HG02588 (cell line): ENCODE data around the gene ZFYVE28.

Experiments used
- ATAC-seq: cut with Tn5 transposase; IDR thresholded peaks from one replicate; pipeline ENCODE4 v1.9.1; 2021; ENCODE audit warnings: mild to moderate bottlenecking, moderate library complexity; ENCODE audit not compliant: unreplicated experiment

The ZFYVE28 gene

DNA sequence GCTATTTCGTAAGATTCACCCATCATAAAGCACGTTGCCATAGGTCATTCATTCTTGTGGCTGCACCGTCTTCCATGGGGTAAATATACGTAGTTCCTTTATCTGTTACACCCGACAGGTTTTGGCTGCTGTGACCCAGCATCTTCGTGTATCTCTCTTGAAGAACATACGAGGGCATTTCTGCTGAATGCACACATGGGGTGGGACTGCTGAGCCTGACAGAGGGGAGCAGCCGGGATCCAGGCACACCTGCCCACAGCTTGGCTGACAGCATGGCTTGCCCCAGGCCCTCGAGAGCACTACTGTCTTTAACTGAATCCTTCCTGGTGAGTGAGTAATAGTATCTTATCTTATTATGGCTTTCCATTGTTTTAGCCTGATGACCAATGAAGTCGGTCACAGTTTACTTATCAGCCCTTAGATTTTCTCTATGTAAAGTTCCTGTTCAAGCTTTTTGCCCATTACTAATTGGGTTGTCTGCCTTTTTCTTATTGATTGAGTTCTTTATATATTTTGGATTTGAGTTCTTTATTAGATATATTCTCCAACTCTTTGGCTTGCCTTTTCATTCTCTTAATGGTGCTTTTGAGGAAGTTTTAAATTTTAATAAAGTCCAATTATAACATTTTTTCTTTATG is 111.6 kb downstream of the ZFYVE28 start:
- ATAC-seq: no peak

DNA sequence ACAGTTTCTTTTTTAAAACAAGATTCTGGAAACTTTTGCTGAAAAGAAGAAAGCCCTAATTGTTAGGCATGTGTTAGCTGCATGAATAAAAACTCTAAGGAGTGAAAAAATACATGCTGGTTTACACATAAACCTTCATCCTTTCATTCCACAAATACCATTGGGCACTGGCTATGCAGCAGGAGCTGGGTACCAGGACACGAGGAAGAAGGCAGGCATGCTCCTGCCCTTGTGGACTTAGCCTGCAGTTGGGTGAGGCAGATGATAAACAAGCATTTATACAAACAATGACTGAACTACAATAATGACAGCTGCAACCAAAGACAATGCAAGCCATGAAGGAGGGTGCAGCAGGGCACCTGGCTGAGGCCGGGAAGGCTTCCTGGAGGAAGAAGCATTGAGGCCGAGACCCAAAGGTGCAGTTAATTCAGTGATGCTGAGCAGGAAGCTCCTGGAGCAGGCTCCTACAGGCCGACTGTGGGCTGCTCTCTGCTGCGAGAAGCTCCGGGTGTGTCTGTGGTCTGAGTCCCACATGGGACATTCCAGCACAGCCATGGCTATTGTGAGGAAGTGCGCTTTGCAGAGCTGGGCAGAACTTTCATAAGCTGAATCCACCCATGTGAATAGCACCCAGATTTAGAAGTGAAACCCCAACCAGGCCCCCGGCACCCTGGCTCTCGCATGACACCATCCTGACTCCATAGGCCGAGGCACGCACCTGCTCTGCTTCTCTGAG is 112.5 kb downstream of the ZFYVE28 start:
- no peak for ATAC-seq

DNA sequence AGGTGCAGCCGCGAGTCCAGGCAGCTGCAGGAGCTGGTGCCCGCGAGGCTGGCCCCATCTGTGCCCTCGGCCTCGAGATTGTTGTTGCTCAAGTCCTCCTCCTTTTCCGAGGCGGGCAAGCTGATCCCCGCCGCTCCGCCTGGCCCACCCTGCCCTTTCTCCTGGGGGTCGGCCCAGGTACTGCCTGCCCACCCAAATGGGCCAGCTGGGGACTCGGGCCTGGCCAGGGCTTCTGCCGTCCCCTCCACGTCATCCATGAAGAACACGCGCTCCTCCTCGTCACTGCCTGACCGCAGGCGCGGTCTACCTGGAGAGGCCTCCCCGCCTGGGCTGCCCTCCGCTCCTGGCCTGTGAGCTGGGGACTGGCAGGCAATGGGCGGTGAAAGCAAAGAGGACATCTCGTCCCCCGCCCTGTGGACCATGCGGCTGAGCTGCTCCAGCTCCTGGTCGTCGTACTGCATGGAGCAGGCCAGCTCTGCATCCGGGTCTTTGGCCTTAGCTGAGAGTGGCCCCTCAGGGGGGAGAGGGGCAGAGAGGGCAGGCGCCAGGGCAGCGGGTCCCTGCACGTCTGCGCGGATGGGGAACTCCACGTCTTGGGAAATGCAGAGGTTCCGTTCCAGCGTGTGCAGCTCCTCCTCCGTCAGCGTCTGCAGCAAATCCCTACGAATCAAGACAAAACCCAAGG is 113.4 kb downstream of the ZFYVE28 start:
- no peak for ATAC-seq

DNA sequence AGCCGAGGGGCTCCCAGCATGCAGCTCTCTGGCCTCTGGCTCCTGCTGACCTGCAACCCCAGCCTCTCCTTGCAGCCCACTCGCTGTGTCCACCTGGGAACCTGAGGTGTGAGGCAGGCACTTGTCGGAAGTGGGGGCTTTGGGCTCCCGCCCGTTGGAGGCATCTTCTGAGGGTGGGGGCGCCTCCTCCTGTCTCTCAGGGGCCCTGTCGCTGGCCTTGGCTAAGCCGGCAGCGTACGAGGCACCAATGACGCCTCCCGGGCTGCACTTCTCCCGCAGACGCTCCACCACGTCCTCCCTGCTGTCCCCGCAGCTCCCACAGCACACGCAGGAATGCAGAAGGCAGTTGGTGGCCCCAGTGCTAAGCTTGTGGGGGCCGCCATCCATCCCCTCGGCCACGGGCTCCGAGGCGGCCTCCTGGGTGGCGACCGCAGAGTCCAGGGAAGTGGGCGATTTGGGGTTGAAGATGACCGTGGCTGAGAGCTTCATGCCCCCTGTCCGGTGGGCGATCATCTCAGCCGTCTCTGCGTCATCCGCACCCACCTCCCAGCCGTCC is 114.0 kb downstream of the ZFYVE28 start:
- no peak for ATAC-seq

DNA sequence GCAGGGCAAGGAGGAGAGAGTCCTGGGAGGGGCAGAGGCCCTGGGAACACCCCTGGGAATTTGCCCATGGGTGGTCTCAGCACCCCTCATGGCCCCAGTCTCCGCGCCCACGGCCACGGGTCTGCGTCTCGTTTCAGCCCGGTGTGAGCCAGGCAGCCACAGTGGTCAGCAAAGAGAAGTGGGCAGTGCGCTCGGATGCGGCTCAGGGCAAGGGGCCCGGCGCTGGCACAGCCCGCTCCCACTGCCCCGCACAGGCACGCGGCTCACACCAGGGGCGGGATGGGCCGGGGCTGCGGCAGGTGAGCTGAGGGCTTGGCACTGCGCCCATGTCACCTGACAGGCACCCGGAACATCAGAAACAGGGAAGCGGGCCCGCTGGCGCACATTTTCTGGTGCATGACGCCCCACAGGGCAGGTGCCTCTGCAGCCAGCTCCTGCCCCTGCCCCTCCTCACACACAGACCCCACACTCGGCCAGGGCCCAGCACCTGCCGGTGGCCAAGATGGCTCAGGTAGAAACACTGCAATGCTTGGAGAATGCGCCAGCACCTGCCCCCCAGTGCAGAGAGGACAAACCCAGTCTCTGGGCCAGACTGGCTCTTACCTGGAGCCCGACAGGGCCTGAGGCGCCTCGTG is 114.6 kb downstream of the ZFYVE28 start:
- ATAC-seq: no peak

DNA sequence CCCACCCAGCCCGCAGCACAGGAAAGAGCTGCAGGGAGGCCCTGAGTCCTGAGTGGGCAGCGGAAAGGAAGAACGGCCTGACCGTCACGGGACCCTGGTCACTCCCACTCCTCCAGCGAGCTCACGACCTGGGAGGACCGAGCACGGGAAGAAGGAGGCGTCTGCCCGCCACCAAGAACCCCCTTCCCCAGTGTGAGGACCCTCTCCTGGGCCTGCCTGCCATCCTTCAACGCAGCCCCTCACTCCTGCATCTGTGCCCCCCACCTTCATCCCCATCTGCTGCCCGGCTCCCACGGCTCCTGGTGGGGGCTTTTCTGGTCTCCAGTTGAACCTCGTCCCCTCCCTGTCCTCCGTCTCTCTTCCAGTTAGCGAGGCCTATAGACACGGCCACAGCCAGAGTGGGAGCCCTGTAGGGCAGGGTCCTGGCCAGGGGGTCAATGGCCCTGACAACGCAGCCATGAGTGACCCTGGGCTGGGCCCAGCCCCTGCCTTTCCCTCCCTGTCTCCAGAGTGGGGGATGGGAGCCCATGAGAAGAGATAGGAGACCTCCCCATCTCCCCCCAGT is 115.2 kb downstream of the ZFYVE28 start:
- no peak for ATAC-seq

DNA sequence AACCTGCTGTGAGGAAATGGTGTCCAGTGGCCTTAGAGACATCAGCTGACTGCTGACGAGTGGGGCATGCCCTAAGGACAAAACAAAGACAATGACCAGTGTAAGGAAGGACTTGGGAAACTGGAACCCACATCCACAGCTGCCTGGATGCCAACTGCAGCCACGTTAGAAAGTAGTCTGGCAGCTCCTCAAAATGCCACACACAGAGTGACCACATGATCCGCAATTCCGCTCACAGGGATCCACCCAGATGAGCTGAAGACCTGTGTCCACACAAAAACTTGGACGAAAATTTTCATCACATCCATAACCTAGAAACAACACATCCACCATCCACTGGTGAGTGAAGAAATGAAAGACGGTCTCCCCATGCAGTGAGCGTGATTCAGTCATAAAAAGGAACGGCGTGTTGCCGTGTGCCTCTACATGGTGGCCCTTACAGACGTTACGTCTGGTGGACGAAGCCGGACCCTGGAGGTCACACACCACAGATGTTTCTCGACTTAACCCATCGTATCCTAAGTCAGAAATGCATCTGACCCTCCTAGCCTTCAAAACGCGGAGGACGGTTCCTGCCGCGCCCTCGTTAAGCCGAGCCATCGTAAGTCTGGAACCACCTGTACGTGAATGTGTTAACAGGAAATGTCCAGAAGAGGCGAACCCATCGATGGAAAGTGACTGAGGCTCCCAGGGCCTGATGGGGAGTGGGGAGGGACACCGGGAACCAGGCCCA is 115.9 kb downstream of the ZFYVE28 start:
- no peak for ATAC-seq

DNA sequence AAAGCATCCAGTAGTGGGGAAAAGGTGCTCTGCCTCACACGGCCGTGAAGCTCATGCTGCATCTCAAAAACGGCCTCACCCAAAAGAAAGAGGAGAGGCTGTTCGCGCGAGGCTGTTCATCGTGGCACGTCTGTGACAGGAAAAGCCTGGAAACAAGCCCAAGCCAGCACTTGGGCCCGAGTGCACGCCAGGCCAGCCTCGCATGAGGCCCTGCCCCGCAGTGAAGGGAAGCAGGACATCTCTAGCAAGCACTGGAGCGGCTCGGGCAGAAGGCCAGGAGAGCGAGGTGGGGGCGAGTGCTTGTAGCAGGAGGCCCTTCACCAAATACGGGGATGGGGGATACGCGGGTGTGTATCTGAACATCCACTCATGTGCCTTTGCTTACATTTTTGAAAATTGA is 116.6 kb downstream of the ZFYVE28 start:
- no peak for ATAC-seq

DNA sequence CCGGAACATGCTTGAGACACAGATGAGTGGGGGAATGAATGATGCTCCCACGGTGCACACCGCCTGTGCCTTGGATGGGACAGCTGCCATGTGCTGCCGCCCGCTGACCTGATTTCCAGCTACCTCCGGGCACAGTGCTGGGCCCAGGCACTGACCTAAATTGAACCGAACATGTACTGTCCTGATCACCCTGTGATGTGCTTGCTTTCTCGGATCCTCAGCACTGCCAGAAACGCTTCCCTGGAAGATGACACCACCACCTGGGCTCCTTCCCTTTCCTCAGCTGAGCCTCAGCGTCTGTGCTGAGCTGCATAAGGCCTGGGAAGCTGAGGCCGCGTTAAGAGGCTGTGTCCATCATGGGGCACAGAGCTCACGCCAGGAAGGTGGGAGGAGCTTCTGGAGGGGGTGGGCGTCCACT is 117.2 kb downstream of the ZFYVE28 start:
- ATAC-seq: no peak

DNA sequence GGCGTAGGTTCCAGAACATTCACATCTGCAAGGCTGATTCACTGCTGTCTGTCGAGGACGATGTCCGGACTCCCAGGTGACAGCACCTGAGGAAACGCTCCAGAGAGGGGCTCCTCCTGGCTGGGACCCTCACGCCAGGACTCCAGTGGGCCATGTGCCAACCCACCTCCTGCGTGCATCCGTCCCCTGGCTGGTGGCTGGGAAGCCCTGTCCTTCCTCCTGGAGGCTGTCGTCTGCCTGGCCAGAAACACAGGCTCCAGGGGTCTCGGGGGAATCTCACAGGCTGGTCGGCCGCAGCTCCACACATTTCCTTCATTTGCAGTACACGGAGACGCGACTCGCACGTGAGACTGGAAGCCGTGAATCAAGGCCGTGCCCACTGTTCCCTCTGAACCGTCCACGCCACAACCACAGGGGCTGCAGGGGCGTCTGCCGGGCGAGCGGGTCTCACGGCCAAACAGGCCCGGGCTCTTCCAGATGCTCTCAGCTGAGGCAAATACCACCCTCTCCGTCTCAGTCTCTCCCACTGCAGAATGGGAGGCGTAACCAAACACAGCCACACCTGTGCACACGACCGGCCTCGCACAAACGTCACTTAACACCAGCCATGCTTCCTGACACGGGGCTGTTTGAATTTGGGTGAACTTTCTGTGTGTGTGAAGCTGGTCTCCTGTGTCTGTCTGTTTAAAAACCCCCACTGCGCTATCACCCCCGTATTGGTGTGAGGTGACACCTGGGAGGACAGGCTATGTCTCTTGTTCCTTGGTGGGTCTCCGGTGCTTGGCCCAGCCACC is 117.8 kb downstream of the ZFYVE28 start:
- ATAC-seq: no peak

DNA sequence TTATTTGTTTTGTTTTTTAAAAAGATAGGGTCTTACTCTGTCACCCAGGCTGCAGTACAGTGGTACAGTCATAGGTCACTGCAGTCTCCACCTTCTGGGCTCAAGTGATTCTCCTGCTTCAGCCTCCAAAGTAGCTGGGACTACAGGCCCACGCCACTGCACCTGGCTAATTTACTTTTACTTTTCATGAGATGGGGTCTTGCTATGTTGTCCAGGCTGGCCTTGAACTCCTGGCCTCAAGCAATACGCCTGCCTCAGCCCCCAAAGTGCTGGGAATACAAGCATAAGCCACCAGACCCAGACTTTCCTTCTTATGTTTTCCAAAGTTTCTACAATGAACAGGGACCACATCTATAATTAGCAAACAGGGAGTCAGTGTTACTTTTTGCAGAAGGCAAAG is 118.7 kb downstream of the ZFYVE28 start:
- no peak for ATAC-seq

DNA sequence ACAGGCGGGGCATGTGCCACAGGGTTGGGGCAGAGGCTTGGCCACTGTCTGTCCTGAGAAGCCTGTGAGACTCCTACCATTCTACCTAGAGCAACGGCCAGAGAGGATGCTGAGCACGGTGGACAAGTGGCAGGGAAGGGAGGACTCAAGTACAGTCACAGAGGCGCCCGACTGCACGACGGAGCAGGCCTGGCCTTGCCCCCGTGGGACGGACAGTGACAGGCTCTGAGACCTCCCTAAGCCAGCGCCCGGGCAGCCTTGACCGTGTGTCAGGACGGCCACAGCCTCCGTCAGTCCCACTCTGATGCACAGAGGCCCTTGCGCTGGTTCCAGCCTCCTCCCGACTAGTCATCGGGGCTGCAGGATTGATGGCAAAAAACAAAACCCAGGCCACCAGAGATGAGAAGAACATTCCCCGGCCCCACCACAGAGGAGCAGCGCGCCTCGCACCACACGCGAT is 119.9 kb downstream of the ZFYVE28 start:
- ATAC-seq: no peak

DNA sequence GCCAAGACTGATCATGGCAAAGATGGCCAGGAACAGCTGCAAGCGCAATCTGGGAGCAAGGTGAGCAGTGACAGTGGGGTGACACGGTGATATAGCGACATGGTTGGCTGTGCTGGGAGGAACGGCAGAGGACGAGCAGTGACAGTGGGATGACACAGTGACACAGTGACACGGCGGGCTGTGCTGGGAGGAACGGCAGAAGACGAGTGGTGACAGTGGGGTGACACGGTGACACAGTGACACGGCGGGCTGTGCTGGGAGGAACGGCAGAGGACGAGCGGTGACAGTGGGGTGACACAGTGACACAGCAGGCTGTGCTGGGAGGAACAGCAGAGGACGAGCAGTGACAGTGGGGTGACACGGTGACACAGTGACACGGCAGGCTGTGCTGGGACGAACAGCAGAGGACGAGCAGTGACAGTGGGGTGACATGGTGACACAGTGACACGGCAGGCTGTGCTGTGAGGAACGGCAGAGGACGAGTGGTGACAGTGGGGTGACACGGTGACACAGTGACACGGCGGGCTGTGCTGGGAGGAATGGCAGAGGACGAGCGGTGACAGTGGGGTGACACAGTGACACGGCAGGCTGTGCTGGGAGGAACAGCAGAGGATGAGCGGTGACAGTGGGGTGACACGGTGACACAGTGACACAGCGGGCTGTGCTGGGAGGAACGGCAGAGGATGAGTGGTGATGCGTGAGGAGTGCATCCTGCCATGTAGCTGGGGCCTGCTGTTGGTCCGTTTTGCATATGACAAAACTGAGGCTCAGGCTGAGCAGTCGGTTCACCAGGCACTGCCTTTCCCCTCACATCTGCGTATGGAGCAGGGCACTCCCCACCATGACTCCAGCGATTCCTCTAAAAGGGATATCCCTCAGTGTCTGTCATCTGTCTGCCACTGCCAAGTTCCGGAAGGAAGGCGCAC is 120.6 kb downstream of the ZFYVE28 start:
- ATAC-seq: no peak

DNA sequence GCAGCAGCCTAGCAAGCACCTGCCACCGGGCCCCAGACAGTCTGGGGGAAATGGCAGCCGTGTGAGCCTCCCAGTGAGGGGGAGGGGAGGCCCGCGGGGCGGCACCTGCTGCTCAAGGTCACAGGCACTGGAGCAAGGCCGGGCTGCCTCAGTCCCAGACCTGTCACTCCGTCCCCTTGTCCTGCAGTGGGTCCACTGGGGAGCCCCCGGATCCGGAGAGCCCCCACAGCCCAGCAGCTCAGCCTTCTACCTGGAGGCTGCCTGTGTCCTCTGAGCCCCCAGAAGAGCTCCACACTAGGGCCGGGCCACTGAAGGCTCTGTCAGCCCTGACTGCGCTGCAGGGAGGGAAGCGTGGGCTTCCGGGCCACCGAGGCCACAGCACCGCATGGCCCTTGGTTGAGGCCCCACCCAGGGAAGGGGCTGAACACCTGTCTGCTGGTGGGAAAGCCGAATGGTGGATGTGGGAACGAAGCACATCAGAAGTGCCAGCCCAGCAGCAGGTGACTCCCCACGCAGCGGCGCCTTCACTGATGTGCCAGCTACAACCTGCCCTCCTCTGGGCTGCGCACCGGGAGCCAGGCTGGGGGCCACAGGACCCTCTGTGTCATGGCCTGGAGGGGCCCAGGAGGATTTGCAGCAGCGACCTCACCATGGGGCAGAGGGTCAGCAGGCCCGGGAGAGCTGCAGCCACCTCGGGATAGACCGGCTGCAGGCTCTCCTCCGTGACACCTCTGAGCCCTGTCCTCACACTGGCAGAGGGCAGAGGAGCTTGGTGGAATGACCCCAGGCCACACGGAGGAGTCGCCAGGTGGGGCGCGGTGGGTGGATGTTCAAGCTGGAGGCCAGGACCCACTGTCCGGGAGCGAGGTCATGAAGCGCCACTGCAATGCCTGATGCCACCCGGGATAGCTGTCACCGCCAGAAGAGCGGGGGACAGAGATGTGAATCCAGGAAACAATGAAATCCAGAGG is 121.5 kb downstream of the ZFYVE28 start:
- ATAC-seq: no peak

DNA sequence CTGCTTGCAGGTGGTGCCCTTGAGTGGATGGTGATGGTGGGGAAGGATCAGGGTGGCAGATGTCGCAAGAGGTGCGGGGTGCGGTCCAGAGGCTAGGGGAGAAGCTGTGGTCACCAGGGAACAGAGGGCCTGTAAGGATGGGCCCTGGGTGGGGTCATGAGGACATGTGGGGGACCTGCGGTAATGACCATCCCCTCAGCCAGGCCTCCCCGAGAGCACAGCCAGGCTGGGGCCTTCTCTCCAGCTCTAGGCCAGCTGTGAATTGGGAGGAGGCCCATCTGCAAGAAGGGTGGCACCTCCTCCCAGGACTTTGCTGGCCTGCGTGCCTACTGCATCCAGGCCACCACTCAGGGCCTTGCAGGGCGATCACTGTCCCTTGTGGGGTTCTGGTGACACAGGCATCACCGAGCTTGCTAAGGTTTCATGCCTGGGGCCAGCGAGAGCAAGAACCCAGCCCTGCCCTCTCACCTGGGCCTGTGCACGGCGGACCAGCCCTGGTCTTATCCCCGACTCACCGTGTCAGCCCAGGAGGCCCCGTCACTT is 122.5 kb downstream of the ZFYVE28 start:
- no peak for ATAC-seq

DNA sequence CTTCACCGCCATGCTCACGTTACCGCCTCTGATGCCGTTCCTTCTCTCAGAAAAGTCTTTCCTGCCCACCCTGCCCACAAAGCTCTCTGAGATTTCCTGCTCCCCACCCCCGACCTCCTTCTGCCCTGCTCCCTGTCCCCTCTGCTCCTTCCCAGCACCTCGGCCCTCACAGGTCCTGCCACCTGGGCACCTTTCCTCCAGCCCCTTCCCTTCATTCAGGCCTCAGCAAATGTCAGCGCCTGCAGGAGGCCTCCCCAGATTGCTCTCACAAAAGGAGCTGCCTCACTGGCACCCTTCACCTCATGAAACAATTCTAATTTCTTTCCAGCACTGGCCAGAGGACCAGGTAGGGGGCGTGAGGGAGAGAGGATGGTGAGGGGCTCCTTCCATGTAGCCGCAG is 122.9 kb downstream of the ZFYVE28 start:
- no peak for ATAC-seq

DNA sequence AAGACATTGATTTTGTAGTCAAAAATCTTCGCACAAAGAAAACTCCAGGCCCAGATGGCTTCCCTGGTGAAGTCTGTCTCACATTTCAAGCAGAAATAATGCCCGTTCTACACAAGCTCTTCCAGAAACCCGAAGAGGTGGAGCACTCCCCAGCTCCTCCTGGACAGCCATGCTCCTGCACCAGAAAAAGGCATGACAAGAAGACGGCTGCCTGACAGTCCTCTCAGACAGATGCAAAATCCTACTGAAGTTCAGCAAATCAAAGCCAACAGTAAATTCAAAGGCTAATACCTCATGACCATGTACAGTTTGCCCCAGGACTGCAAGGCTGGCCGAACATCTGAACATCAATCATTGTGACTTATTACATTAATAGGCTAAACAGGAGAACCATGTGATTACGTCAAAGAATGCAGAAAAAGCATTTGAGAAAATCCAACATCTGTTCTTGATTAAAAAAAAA is 125.8 kb downstream of the ZFYVE28 start:
- ATAC-seq: no peak
